H9 (cell line): ENCODE results near the gene ZFR2. TPM values are rescaled to one million over a fixed set of nuclear protein-coding genes. Genes with fewer than 3 reads are reported as not detected.

Experiments used
- DNase-seq: peaks from one replicate; pipeline ENCODE4 v3.0.0-alpha.2; 2017
- H2AFZ ChIP-seq: one replicate; pipeline ENCODE4 v1.6.1; 2013; ENCODE audit warnings: mild to moderate bottlenecking, low read length, control low read depth, moderate library complexity
- H2AK5ac ChIP-seq: 2 replicates; pipeline ENCODE4 v1.6.1; 2013; ENCODE audit warnings: low read length, control low read depth, mixed read lengths; ENCODE audit not compliant: insufficient read length
- H2BK120ac ChIP-seq: one replicate; pipeline ENCODE4 v1.6.1; 2013; ENCODE audit warnings: low read depth, mild to moderate bottlenecking, low read length, control low read depth, inconsistent platforms; ENCODE audit not compliant: poor library complexity, severe bottlenecking
- H2BK12ac ChIP-seq: 2 replicates; pipeline ENCODE4 v1.6.1; 2013; ENCODE audit warnings: low read length, control low read depth, mixed read lengths, low read depth; ENCODE audit not compliant: insufficient read length
- H2BK15ac ChIP-seq: 2 replicates; pipeline ENCODE4 v1.6.1; 2013; ENCODE audit warnings: low read depth, low read length, control low read depth
- H2BK20ac ChIP-seq: one replicate; pipeline ENCODE4 v1.6.1; 2013; ENCODE audit warnings: low read depth, mild to moderate bottlenecking, low read length, control low read depth, inconsistent platforms; ENCODE audit not compliant: poor library complexity, severe bottlenecking
- H2BK5ac ChIP-seq: 2 replicates; pipeline ENCODE4 v1.6.1; 2013; ENCODE audit warnings: low read length, control low read depth, mixed read lengths; ENCODE audit not compliant: insufficient read length
- H3K14ac ChIP-seq: 2 replicates; pipeline ENCODE4 v1.6.1; 2013; ENCODE audit warnings: low read length, control low read depth; ENCODE audit not compliant: insufficient read depth
- H3K18ac ChIP-seq: 2 replicates; pipeline ENCODE4 v1.6.1; 2013; ENCODE audit warnings: low read depth, mild to moderate bottlenecking, mixed read lengths, low read length, control low read depth; ENCODE audit not compliant: insufficient read length
- H3K23ac ChIP-seq: 2 replicates; pipeline ENCODE4 v1.6.1; 2013; ENCODE audit warnings: low read length, control low read depth, mixed read lengths, low read depth; ENCODE audit not compliant: insufficient read length
- H3K23me2 ChIP-seq: 2 replicates; pipeline ENCODE4 v1.6.1; 2013; ENCODE audit warnings: low read depth, mild to moderate bottlenecking, mixed read lengths, low read length, control low read depth; ENCODE audit not compliant: insufficient read length, poor library complexity, severe bottlenecking
- H3K27ac ChIP-seq: 2 replicates; pipeline ENCODE4 v1.5.1; 2013; ENCODE audit warnings: low read length, control low read depth, mixed read lengths, low read depth; ENCODE audit not compliant: insufficient read length
- H3K27me3 ChIP-seq: 2 replicates; pipeline ENCODE4 v1.6.1; 2013; ENCODE audit warnings: low read length, control low read depth, inconsistent platforms; ENCODE audit not compliant: insufficient read depth
- H3K4ac ChIP-seq: 2 replicates; pipeline ENCODE4 v1.6.1; 2013; ENCODE audit warnings: low read depth, mild to moderate bottlenecking, control low read depth, inconsistent platforms, low read length, moderate library complexity
- H3K4me1 ChIP-seq: 2 replicates; pipeline ENCODE4 v1.6.1; 2013; ENCODE audit warnings: low read length, control low read depth, inconsistent platforms; ENCODE audit not compliant: insufficient read depth
- H3K4me2 ChIP-seq: 2 replicates; pipeline ENCODE4 v1.6.1; 2013; ENCODE audit warnings: low read length, control low read depth, mixed read lengths; ENCODE audit not compliant: insufficient read length, insufficient read depth
- H3K56ac ChIP-seq: 2 replicates; pipeline ENCODE4 v1.6.1; 2013; ENCODE audit warnings: low read depth, mild to moderate bottlenecking, mixed read lengths, low read length, control low read depth; ENCODE audit not compliant: insufficient read length
- H3K79me1 ChIP-seq: 2 replicates; pipeline ENCODE4 v1.6.1; 2013; ENCODE audit warnings: low read depth, mild to moderate bottlenecking, moderate library complexity, low read length, control low read depth, inconsistent platforms; ENCODE audit not compliant: insufficient read depth, poor library complexity, severe bottlenecking
- H3K79me2 ChIP-seq: 2 replicates; pipeline ENCODE4 v1.6.1; 2013; ENCODE audit warnings: low read length, control low read depth, inconsistent platforms; ENCODE audit not compliant: insufficient read depth
- H3K9ac ChIP-seq: 2 replicates; pipeline ENCODE4 v1.6.1; 2013; ENCODE audit warnings: low read length, control low read depth, mixed read lengths; ENCODE audit not compliant: insufficient read length; ENCODE audit errors: extremely low read depth
- H3K9me3 ChIP-seq: one replicate; pipeline ENCODE4 v1.6.1; 2013; ENCODE audit warnings: low read depth, low read length, inconsistent platforms; ENCODE audit not compliant: control insufficient read depth
- H3T11ph ChIP-seq: one replicate; pipeline ENCODE4 v1.6.1; 2013; ENCODE audit warnings: mild to moderate bottlenecking, low read length, control low read depth, inconsistent platforms
- H4K20me1 ChIP-seq: one replicate; pipeline ENCODE4 v1.6.1; 2013; ENCODE audit not compliant: control insufficient read depth, insufficient read length, insufficient read depth
- H4K5ac ChIP-seq: 2 replicates; pipeline ENCODE4 v1.6.1; 2013; ENCODE audit warnings: low read depth, mild to moderate bottlenecking, mixed read lengths, low read length, control low read depth; ENCODE audit not compliant: insufficient read length
- H4K8ac ChIP-seq: replicated peaks from 2 replicates; pipeline ENCODE4 v1.6.1; 2013; ENCODE audit warnings: low read length, control low read depth, mixed read lengths, low read depth; ENCODE audit not compliant: insufficient read length
- H4K91ac ChIP-seq: 2 replicates; pipeline ENCODE4 v1.6.1; 2013; ENCODE audit warnings: low read depth, mild to moderate bottlenecking, moderate library complexity, mixed read lengths, low read length, control low read depth; ENCODE audit not compliant: insufficient read length
- H3K27ac Mint-ChIP-seq, 3 experiments: 2 replicates in 2 of 3; 3 replicates in 1 of 3; pipeline ENCODE4 v1.8.0; 2020 to 2021; ENCODE audit warnings: mixed read lengths in 3 of 3, mild to moderate bottlenecking in 1 of 3, moderate library complexity in 1 of 3
- H3K27me3 Mint-ChIP-seq: 2 replicates; pipeline ENCODE4 v1.8.0; 2021; ENCODE audit warnings: low read depth, mild to moderate bottlenecking, moderate library complexity, mixed read lengths
- H3K36me3 Mint-ChIP-seq, 3 experiments: 2 replicates in 2 of 3; 3 replicates in 1 of 3; pipeline ENCODE4 v1.8.0; 2020 to 2021; ENCODE audit warnings: low read depth in 3 of 3, mixed read lengths in 3 of 3; ENCODE audit not compliant: insufficient read depth in 1 of 3
- H3K4me1 Mint-ChIP-seq, 2 experiments: 2 replicates each; pipeline ENCODE4 v1.8.0; 2020; ENCODE audit warnings: mixed read lengths in 2 of 2
- H3K4me3 Mint-ChIP-seq, 2 experiments: 2 replicates in 1 of 2; 3 replicates in 1 of 2; pipeline ENCODE4 v1.8.0; 2020 to 2021; ENCODE audit warnings: mild to moderate bottlenecking in 2 of 2, mixed read lengths in 2 of 2, moderate library complexity in 1 of 2
- H3K9me3 Mint-ChIP-seq, 2 experiments: 2 replicates in 1 of 2; 3 replicates in 1 of 2; pipeline ENCODE4 v1.8.0; 2020; ENCODE audit warnings: mild to moderate bottlenecking in 2 of 2, mixed read lengths in 2 of 2, moderate library complexity in 1 of 2
- CTCF ChIP-seq: fragments of 200-600 bp; sonication (generic); conservative IDR thresholded peaks from 3 replicates; pipeline ENCODE4 v1.8.0; 2021; ENCODE audit warnings: antibody characterized with exemption, mild to moderate bottlenecking
- WGBS: extraction: QIAGEN DNeasy Blood & Tissue Kit; methylation state at CpG from one replicate; pipeline ENCODE4 v1.1.7; 2013; ENCODE audit warnings: missing lambda C conversion rate, low lambda C conversion rate, mixed read lengths; ENCODE audit not compliant: insufficient read length; ENCODE audit errors: extremely low coverage; 5-methylcytosine and 5-hydroxymethylcytosine counted together
- total RNA-seq: library from RNA; stranded (reverse); gene quantifications from 2 replicates; pipeline ENCODE4 v1.2.1, GENCODE V29; 2021

Gene ZFR2
- total RNA-seq, 1 experiment from 2014 or later: 18.3 TPM

GRCh38 chr19:3855320-3855719 lies 13.5 kb downstream of the ZFR2 start:
- Histone ChIP-seq H3K23ac (no peak overlapping the region), H3K23me2 (no peaks in the 10 kb centered on the region), H4K91ac (no peak overlapping the region), H2BK5ac (no peak overlapping the region), H3K4me2 (no peak overlapping the region), H4K5ac (no peak overlapping the region), H3K9ac (no peak overlapping the region), H3K79me2 (no peaks in the 10 kb centered on the region), H3K27ac (no peak overlapping the region), H4K20me1 (no peaks in the 10 kb centered on the region), H2BK15ac (no peak overlapping the region), H3K4me1 (no peaks in the 10 kb centered on the region), H4K8ac (no peak overlapping the region), H2BK12ac (no peak overlapping the region), H3K79me1 (peaks cover 3% of the 10 kb centered on the region), H3T11ph (no peak overlapping the region), H3K56ac (no peak overlapping the region), H3K27me3 (no peaks in the 10 kb centered on the region), H3K14ac (no peak overlapping the region), H3K4ac (no peak overlapping the region), H2AK5ac (no peak overlapping the region), H3K18ac (no peak overlapping the region), H2AFZ (no peak overlapping the region), H2BK120ac (no peak overlapping the region), H2BK20ac (no peak overlapping the region), H3K9me3 (peaks cover 28% of the 10 kb centered on the region)
- TF ChIP-seq CTCF: no peak
- Mint-ChIP-seq H3K36me3 (peaks cover 40 to 51% (median 50%) of the 10 kb centered on the region in 3 experiments), H3K27ac (peak overlapping the region; percentile 17 to 42 (median 30); a peak in 3 of 7 replicates), H3K27me3 (no peaks in the 10 kb centered on the region), H3K9me3 (peaks cover 33 to 37% of the 10 kb centered on the region in 2 experiments), H3K4me1 (no peaks in the 10 kb centered on the region), H3K4me3 (no peak overlapping the region)
- WGBS: no CpG with 5 or more reads among the region's 19 CpGs
- DNase-seq: no peak
